Mammary epithelial cell (primary cell): ENCODE data around the gene AP2A2.

ENCODE experiments used
- EZH2 ChIP-seq: IDR thresholded peaks from 2 replicates; pipeline ENCODE4 v1.6.1; 2012; ENCODE audit warnings: low read length, inconsistent platforms, borderline replicate concordance
- TF ChIP-seq, protein P1 (sequence below), 2 donors: IDR thresholded peaks in 1 of 2; conservative IDR thresholded peaks in 1 of 2; 2 replicates each; pipeline ENCODE4 v1.5.1; 2011 to 2012; ENCODE audit warnings: inconsistent platforms in 2 of 2, low read length in 2 of 2, mild to moderate bottlenecking in 2 of 2, control low read depth in 1 of 2, low read depth in 1 of 2; ENCODE audit not compliant: insufficient read depth in 1 of 2; ENCODE audit errors: extremely low read depth in 1 of 2

DNA sequence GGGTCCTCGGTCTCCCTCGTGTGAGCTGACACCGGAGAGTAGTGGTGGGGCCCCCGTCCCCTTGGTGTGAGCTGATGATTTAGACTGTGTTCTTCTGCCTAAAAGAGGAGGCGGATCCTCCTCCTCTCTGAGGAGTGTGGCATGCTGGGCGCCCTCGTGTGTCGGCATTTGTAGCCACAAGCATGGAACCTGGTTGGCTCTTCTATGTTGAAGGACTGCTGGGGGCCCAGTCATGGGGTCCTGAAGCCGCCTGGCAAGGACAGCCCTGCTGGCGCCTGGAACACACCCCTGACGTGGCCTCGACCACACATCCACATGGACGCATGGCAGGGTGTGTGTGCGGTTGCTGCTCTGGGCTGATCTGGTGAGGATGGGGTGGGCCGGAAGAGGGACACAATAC, 50.2 kb downstream of the AP2A2 start:
- TF ChIP-seq, protein P1, sequence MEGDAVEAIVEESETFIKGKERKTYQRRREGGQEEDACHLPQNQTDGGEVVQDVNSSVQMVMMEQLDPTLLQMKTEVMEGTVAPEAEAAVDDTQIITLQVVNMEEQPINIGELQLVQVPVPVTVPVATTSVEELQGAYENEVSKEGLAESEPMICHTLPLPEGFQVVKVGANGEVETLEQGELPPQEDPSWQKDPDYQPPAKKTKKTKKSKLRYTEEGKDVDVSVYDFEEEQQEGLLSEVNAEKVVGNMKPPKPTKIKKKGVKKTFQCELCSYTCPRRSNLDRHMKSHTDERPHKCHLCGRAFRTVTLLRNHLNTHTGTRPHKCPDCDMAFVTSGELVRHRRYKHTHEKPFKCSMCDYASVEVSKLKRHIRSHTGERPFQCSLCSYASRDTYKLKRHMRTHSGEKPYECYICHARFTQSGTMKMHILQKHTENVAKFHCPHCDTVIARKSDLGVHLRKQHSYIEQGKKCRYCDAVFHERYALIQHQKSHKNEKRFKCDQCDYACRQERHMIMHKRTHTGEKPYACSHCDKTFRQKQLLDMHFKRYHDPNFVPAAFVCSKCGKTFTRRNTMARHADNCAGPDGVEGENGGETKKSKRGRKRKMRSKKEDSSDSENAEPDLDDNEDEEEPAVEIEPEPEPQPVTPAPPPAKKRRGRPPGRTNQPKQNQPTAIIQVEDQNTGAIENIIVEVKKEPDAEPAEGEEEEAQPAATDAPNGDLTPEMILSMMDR (conservative IDR thresholded peaks at IDR 0.05 in 1 of 2, IDR thresholded peaks at IDR 0.05 in 1 of 2; ENCODE audit: extremely low read depth in 1 of 2, insufficient read depth in 1 of 2, low read depth in 1 of 2, low read length in 2 of 2) = no peak
- TF ChIP-seq EZH2 = no peak
